ENCODE results near the gene CELA2A.
"Not testable (repeated sequence)": the region's sequence is repeated elsewhere in the genome, so short reads cannot be mapped to it uniquely, and the experiment has no call there.

CELA2A gene

DNA sequence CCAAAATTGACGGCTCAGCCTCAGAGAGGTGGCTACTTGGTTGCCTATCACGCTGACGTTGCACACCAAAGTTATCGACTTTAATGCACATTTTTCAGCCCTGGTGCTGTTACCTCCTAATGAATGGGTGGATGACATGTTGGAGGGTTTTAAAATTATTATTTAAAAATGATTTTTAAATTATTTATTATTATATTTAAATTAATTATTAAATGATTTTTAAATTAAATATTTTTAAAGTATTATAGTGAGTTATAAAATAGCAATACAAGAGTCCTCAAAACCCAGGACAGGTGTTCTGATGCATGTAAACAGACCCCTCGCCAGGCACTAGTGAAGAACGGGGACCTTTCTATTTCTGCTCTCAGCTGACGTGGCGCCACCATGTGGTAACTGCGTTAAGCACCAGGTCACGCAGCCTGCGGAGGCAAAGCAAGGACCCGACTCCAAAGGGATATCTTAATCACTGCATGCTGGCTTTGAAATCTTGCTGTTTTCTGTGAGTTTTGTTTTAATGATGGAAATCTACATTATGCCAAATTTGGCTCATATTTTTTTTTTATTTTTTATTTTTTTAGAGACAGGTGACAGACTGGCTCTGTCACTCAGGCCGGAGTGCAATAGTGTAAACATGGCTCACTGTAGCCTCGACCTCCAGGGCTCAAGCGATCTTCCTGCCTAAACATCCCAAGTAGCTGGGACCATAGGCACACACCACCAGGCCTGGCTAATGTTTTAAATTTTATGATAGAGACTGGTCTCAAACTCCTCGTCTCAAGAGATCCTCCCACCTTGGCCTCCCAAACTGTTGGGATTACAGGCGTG lies 44.9 kb downstream of the CELA2A start:
- peak in 3 of 4 experiments; percentile 4 to 19 (median 8) for DNase-seq

DNA sequence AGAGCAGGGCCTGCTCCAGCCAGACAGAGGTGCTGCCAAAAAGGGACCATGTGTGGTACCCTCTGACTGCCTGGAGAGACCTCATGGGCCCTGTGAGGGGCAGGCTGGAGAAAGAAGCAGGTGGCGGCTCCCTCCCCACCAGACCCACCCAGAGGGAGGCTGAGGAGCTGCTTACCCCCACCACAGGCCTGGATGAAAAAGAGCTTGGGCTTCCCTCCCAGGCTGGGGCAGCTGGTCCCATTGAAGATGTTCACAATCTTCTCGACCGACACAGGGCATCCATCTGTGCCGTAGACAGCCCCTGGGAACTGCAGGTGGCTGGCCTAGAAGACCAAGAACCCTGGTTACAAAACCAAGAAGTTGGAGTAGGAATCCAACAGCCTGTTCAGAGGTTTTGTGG lies 47.9 kb downstream of the CELA2A start:
- DNase-seq: no peak

DNA sequence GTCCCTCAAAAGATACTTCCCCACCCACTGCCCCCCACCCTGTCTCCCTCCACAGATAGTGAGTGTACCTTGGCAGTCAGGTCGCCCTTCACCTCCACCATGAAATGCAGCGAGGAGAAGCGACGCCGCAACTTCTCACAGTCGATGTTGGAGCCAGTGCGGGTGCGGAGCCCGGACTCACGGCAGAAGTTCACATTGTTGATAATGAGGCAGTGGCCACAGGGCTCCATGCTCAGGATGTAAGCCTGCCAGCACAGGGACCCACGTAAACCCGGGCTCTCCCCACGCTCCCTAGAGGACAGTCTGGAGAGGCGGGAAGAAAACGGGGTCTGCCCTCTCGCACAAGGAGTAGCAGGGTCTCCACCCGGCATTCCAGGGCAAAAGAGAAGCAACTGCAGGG lies 50.3 kb downstream of the CELA2A start:
- no peak for DNase-seq

DNA sequence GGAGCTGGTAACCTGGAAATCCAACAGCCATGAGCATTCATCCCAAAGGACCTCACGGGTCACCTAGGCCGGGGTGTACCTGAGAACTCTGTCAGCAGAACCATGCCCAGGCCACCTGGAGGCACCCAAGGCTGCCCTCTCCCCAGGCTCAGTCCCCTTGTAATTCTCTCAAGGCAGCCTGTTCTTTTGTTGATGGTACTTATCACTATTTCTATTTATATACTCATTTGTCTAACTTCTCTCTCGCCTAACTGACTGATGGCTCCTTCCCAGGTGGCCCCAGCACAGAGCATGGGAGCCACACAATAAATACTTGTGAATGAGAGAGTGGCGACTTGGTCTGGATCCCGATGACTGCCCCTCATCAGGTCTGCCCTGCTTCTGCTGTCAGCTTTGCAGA lies 50.7 kb downstream of the CELA2A start:
- DNase-seq: no peak

DNA sequence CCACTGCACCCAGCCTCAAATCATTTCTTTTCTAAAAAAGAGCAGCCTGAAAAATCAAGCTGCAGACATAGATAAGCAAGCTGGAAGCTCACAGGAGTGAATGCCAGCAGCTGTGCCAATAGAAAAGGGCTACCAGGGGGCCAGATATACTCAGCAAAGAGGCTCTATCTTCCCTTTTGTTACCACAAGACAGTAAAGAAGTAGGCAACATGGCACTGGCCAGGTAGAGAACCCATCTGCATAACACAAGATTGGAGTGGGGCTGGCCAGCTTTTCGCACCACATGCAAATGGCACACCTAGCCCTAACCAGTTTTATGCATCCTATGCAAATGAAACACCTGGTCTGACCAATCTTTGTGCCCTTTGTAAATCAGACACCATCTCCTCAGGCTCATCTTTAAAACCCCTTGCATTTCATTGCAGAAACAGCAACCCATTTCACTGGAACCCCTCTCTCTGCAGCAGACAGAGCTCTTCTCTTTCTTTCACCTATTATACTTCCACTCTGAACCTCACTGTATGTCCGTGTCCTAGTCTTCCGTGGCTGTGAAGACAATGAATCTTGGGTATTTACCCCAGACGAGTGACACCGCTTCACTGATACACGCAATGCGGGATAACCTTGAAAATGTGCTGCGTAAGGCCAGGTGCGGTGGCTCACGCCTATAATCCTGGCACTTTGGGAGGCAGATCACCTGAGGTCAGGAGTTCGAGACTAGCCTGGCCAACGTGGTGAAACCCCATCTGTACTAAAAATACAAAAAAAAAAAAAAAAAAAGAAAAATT lies 52.4 kb downstream of the CELA2A start:
- DNase-seq: no peak

DNA sequence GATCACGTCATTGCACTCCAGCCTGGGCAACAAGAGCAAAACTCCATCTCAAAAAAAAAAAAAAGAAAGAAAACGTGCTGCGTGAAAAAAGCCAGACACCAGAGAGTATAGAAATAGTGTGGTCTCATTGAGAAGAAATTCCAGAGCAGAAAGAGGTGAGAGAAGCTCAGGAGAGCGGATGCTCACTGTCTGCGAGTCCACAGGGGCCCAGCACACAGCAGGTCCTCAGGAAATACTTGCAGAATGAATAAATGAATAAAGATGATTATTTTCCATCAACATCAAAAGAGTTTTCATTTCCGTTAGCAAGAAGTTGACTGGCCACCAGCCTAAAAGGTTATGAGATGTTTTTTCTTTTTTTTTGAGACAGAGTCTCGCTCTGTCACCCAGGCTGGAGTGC lies 53.1 kb downstream of the CELA2A start:
- DNase-seq: no peak

DNA sequence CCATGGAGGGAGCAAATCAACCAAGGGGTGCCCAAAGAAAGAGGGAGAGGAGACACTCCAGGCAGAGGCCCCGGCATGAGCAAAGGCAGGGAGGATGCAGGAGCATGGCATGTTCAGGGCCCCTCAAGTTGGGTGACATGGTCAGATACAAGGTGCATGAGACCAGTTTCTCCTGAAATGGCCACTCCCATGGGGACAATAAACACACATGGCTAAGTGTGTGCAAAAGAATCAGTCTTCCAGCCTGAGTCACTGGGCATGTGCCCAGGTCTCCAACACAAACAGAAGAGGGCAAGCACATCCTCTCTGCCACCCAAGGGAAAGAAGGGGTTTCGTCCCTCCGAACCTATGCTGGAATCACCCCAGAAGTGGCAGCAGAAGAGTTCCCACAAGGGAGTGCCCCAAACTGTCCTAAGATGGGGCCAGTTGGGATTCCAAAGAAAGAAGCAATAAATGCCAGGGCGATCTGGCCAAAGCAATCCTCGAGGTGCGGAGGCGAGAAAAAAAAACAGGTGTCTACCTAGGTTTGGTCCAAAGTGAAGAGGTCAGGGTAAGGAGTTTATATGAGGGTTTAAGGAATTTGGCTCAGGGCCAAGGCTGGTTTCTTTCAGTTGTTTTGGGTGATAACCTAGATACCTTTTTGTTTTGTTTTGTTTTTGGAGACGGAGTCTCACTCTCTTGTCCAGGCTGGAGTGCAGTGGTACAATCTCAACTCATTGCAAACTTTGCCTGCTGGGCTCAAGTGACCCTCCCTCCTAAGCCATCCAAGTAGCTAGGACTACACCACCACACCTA lies 54.3 kb downstream of the CELA2A start:
- DNase-seq: no peak

DNA sequence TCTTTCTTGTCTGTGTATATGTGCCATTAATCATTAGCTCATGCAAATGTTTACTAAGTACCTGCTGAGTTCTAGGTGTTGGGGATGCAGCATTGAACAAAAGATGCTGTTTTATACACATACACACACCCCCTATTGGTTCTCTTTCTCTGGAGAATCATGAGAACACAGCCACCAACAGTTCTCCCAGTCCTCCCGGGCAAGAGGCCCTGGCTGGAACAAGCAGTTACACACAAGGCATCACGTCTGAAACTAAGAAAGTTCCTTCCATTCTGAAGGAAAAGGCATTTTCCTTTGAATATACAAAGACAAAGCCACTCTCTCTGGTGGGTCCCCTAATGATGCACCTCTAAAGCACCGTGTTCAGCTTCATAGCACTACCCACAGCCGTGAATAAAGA lies 56.7 kb downstream of the CELA2A start:
- DNase-seq: no peak

DNA sequence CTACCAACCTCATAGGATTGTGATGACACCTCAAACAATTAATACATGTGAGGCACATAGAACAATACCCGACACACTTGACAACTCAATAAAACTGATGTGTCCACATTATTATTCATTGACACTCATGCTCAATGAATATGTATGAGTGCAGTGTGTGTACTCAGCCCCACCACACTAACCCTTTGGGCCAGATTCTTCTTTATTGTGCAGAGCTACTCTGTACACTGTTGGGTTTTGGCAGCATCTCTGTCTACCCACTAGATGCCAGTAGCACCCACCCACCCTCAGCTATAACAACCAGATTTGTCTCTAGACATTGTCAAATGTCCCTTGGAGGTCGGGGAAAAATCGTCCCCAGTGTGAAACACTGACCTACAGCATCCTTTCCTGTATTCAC lies 57.4 kb downstream of the CELA2A start:
- DNase-seq: no peak

DNA sequence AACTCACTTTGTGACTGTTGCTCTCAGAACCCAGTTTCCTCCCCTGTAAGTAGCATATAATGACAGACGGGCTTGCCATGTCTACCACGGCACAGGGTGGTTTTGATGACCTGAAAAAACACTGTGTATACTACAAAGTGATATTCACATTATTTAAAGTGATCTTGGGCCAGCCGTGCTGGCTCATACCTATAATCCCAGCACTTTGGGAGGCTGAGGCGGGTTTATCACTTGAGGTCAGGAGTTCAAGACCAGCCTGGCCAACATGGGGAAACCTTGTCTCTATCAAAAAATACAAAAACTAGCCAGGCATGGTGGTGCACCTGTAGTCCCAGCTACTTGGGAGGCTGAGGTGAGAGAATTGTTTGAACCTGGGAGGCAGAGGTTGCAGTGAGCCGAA lies 58.0 kb downstream of the CELA2A start:
- DNase-seq: not testable (repeated sequence)

DNA sequence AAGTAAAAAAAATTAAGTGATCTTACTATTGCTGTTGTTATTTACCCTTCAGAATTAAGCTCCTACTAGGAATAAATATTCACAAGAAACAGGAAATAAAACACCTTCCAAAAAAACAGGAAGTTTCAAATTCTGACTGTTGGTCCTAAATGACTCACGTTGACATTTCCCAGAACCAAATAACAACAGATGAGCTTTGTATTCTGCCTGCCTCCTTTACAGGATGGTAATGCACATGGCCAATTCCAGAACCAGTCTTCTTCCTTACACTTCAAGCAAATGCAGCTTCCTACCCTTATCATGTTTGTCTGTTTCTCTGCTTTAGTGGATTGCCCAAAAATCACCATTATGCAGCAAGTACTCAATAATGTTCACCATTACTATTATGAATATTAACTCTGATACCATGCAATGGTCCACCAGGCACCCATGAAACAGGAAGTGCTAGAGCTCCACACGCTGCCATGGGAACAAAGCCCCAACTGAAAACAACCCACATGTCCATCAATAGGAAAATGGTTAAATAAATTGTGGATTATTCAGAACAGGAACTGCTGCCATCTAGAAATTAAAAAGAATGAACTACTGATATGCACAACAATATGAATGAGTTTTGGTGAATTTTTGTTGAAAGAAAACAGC lies 58.6 kb downstream of the CELA2A start:
- no peak for DNase-seq

DNA sequence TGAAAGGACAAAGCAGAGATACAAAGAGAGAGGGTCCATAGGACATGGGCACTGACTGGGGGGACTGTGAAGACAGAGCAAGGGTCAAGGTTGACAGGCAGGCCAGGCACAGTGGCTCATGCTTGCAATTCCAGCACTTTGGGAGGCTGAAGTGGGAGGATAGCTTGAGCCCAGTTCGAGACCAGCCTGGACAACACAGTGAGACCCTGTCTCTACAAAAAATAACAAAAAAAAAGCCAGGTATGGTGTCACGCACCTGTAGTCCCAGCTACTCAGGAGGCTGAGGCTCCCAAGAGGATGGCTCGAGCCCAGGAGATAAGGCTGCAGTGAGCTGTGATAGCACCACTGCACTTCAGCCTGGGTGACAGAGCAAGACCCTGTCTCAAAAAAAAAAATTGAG lies 63.1 kb downstream of the CELA2A start:
- DNase-seq: no peak

DNA sequence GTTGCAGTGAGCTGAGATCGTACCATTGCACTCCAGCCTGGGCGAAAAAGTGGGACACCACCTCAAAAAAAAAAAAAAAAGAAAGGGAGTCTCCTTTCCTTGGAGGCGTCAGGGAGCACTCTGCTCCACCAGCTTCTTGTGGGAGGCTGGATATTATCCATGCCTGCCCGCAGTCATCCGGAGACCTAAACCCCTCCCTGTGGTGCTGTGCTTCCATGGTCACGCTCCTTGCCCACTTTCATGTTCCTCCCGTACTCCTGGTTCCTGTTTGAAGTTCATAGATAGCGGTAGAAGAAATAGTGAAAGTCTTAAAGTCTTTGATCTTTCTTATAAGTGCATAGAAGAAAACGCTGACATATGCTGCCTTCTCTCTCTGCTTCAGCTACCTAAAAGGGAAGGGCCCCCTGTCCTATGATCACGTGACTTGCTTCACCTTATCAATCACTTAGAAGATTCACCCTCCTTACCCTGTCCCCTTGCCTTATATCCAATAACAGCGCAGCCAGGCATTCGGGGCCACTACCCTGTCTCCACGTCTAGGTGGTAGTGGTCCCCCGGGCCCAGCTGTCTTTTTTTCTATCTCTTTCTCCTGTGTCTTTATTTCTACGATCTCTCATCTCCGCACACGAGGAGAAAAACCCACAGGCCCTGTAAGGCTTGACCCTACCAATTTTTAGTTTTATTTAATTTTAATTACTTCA lies 64.8 kb downstream of the CELA2A start:
- not testable (repeated sequence) for DNase-seq
